ENCODE data around the gene BBX. TPM values are rescaled to one million over a fixed set of nuclear protein-coding genes. Genes with fewer than 3 reads are reported as not detected.

Gene BBX
- total RNA-seq, 1 experiment from 2014 or later = 66.8 TPM

GRCh38 chr3:107699682-107700081, 176.9 kb downstream of the BBX start:
- no peaks in the 10 kb centered on the region for H3K36me3 ChIP-seq (ENCODE audit: low read depth, low read length)
- no peak overlapping the region for H3K4me3 ChIP-seq (ENCODE audit: low read length)
- no peaks in the 10 kb centered on the region for H3F3A ChIP-seq (ENCODE audit: low read length, unreplicated experiment)
- H3K9me2 ChIP-seq (replicated peaks; ENCODE audit: low read length) = no peaks in the 10 kb centered on the region
- no peak overlapping the region for H2AFZ ChIP-seq (ENCODE audit: low read length)
- no peaks in the 10 kb centered on the region for H3K27me3 ChIP-seq (ENCODE audit: low read length)
- intact Hi-C loops (cut with micrococcal nuclease) = no loop called here
- CTCF ChIA-PET = no interaction called here
- DNase-seq = no peak
- no peak overlapping the region for H3K9ac ChIP-seq (ENCODE audit: low read length)
- no peaks in the 10 kb centered on the region for H3K9me3 ChIP-seq (ENCODE audit: low read length)
- POLR2A ChIA-PET (ENCODE audit: unreplicated experiment) = no interaction called here
- no peak; the same call in none of the 2 replicates for ATAC-seq
- H3K79me2 ChIP-seq (ENCODE audit: low read length) = no peaks in the 10 kb centered on the region
- no peaks in the 10 kb centered on the region for H4K20me1 ChIP-seq (ENCODE audit: low read length)
- H3K4me2 ChIP-seq (ENCODE audit: low read length) = no peak overlapping the region
- no peak overlapping the region for H3K27ac ChIP-seq (ENCODE audit: low read length)
- H3K4me1 ChIP-seq (ENCODE audit: insufficient read depth, low read length) = no peaks in the 10 kb centered on the region
- TF ChIP-seq CTCF (conservative IDR thresholded peaks at IDR 0.05; ENCODE audit: low read depth, low read length) (no peak), EZH2phosphoT487 (IDR thresholded peaks at IDR 0.05; ENCODE audit: borderline replicate concordance, low read length) (no peak), EZH2 (IDR thresholded peaks at IDR 0.05; ENCODE audit: low read length, unreplicated experiment) (no peak)
- no TSS peak for BruUV-seq (replicated peaks)

GRCh38 chr3:107701299-107701698, 178.5 kb downstream of the BBX start:
- Histone ChIP-seq H3K27me3 (ENCODE audit: low read length) (no peaks in the 10 kb centered on the region), H3K36me3 (ENCODE audit: low read depth, low read length) (no peaks in the 10 kb centered on the region), H3K27ac (ENCODE audit: low read length) (no peak overlapping the region), H3K4me3 (ENCODE audit: low read length) (no peak overlapping the region), H3K9ac (ENCODE audit: low read length) (no peak overlapping the region), H3K9me3 (ENCODE audit: low read length) (no peaks in the 10 kb centered on the region), H3K9me2 (replicated peaks; ENCODE audit: low read length) (no peaks in the 10 kb centered on the region), H3F3A (ENCODE audit: low read length, unreplicated experiment) (no peaks in the 10 kb centered on the region), H3K4me1 (ENCODE audit: insufficient read depth, low read length) (no peaks in the 10 kb centered on the region), H3K79me2 (ENCODE audit: low read length) (no peaks in the 10 kb centered on the region), H3K4me2 (ENCODE audit: low read length) (no peak overlapping the region), H2AFZ (ENCODE audit: low read length) (no peak overlapping the region), H4K20me1 (ENCODE audit: low read length) (no peaks in the 10 kb centered on the region)
- ATAC-seq (no peak), DNase-seq (no peak)
- TF ChIP-seq EZH2phosphoT487 (IDR thresholded peaks at IDR 0.05; ENCODE audit: borderline replicate concordance, low read length) (no peak), EZH2 (IDR thresholded peaks at IDR 0.05; ENCODE audit: low read length, unreplicated experiment) (no peak), CTCF (conservative IDR thresholded peaks at IDR 0.05; ENCODE audit: low read depth, low read length) (no peak)
- BruUV-seq (replicated peaks) = no TSS peak
- intact Hi-C loops (cut with micrococcal nuclease) = no loop called here
- ChIA-PET CTCF (no interaction called here), POLR2A (ENCODE audit: unreplicated experiment) (no interaction called here)

GRCh38 chr3:107704477-107704876, 181.7 kb downstream of the BBX start:
- H3K27me3 ChIP-seq (ENCODE audit: low read length) = no peaks in the 10 kb centered on the region
- no peak for TF ChIP-seq EZH2phosphoT487 (IDR thresholded peaks at IDR 0.05; ENCODE audit: borderline replicate concordance, low read length)
- no peak for TF ChIP-seq CTCF (conservative IDR thresholded peaks at IDR 0.05; ENCODE audit: low read depth, low read length)
- TF ChIP-seq EZH2 (IDR thresholded peaks at IDR 0.05; ENCODE audit: low read length, unreplicated experiment) = no peak
- H3K9me2 ChIP-seq (replicated peaks; ENCODE audit: low read length) = no peaks in the 10 kb centered on the region
- H3K9ac ChIP-seq (ENCODE audit: low read length) = no peak overlapping the region
- H4K20me1 ChIP-seq (ENCODE audit: low read length) = no peaks in the 10 kb centered on the region
- POLR2A ChIA-PET (ENCODE audit: unreplicated experiment) = interaction anchor here (0.6 kb wide), 1 partner anchor 100 kb away, joined by 23 read pairs; no protein-coding TSS in a partner anchor
- H3F3A ChIP-seq (ENCODE audit: low read length, unreplicated experiment) = no peaks in the 10 kb centered on the region
- H3K9me3 ChIP-seq (ENCODE audit: low read length) = no peaks in the 10 kb centered on the region
- no peak overlapping the region for H3K4me2 ChIP-seq (ENCODE audit: low read length)
- intact Hi-C loops (cut with micrococcal nuclease) = no loop called here
- H3K27ac ChIP-seq (ENCODE audit: low read length) = no peak overlapping the region
- DNase-seq = no peak
- no peaks in the 10 kb centered on the region for H3K36me3 ChIP-seq (ENCODE audit: low read depth, low read length)
- no peak for ATAC-seq
- H3K4me1 ChIP-seq (ENCODE audit: insufficient read depth, low read length) = no peaks in the 10 kb centered on the region
- BruUV-seq (replicated peaks) = no TSS peak
- no peak overlapping the region for H3K4me3 ChIP-seq (ENCODE audit: low read length)
- CTCF ChIA-PET = no interaction called here
- H2AFZ ChIP-seq (ENCODE audit: low read length) = no peak overlapping the region
- H3K79me2 ChIP-seq (ENCODE audit: low read length) = no peaks in the 10 kb centered on the region
